AG10803 (cell line): Measurements from ENCODE around the gene MAP1S.

Source experiments
- DNase-seq: peaks from one replicate; pipeline ENCODE4 v3.0.0; 2010; ENCODE audit warnings: low read depth
- H3K4me3 ChIP-seq: 2 replicates; pipeline ENCODE4 v1.5.1; 2011; ENCODE audit warnings: mild to moderate bottlenecking, low read length, control low read depth
- CTCF ChIP-seq: conservative IDR thresholded peaks from 2 replicates; pipeline ENCODE4 v1.5.1; 2011; ENCODE audit warnings: mild to moderate bottlenecking, low read length, control low read depth, inconsistent platforms

Gene MAP1S

DNA sequence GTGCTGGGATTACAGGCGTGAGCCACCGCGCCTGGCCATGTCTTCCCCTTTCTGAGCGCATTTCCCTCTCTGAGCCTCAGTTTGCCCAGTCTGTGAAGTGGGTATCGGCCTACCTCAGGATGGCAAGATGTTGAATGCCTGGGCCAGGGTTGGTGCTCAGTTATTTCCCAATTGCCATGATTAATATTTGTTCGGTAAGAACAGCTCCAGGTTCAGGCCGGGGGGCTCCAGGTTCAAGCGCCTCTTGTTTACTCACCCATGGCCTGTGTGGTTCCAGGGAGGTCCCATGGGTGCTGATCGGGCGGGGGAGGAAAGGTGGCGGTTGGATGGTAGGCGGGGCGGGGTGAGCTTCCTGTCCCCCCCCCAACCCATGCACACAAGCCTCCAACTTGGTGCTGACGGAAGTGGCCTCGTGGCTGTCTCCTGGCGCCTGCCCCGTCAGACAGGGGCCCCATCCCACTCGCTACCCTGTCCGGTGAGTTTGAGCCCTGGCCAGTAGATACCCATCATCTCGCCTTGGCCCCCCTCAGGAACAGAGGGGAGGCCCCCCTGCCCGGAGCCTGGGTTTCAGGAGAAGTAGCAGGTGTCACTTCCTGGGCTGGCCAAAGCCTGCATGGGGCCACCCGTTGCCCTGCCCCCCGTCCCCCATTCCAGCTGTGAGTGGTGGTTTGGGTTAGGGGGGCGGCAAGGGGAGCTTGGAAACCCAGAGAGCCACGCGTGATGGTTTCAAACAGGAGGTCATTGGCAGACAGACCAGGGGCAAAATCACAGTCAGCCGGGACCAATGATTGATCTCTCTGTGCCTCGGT lies 32.0 kb downstream of the MAP1S start, which contains the start of gene FCHO1:
Gene FCHO1 (plus strand): TSS at position 375 of the 809 bp plus-strand sequence. CDS start 3,688 bp downstream, outside the sequence.
- no peak within 1 kb of the TSS for H3K4me3 ChIP-seq
- no peak for TF ChIP-seq CTCF
- DNase-seq = no peak

GRCh38 chr19:17751912-17752273 lies 32.6 kb downstream of the MAP1S start:
- no peak for DNase-seq
- H3K4me3 ChIP-seq = no peak overlapping the region
- no peak for TF ChIP-seq CTCF

DNA sequence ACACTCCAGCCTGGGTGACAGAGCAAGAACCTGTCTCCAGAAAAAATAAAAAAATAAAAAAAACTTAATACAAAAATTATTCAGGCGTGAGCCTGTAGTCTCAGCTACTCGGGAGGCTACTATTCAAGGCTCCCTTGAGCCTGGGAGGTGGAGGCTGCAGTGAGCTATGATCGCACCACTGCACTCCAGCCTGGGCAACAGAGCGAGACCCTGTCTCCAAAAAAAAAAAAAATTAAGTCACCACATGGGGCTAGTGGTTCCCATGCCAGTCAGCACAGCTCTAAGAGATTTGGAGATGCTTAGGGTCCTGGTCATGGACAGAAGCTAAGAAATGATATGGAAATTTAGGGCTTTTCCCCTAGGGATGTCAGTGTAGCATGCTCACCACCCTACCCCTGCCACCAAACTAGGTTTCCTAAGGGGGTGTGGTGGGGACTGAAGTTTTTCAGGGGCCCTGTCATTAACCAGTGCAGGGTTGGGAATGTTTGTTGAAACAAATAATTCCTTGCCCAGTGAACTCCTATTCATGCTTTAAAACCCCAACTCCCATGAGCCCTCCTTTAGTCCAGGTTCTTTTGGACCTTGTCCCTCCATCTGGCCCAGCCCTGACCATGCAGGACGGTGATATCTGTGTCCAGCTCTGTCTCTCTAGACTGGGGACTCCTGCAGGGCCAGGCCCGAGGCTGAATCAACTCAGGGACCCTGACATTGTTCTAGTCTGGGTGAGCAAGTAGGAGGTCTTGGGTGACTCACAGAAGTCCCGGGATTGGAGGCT lies 33.8 kb downstream of the MAP1S start:
- no peak for TF ChIP-seq CTCF
- DNase-seq = no peak
- no peak overlapping the region for H3K4me3 ChIP-seq

- H3K4me3 ChIP-seq = no peak overlapping the region
- TF ChIP-seq CTCF = no peak
- DNase-seq = no peak
These were observed 34.7 kb downstream of the MAP1S start for GRCh38 chr19:17753976-17754375.

GRCh38 chr19:17754634-17755442 lies 35.6 kb downstream of the MAP1S start:
- H3K4me3 ChIP-seq = no peak overlapping the region
- no peak for DNase-seq
- TF ChIP-seq CTCF = no peak

DNA sequence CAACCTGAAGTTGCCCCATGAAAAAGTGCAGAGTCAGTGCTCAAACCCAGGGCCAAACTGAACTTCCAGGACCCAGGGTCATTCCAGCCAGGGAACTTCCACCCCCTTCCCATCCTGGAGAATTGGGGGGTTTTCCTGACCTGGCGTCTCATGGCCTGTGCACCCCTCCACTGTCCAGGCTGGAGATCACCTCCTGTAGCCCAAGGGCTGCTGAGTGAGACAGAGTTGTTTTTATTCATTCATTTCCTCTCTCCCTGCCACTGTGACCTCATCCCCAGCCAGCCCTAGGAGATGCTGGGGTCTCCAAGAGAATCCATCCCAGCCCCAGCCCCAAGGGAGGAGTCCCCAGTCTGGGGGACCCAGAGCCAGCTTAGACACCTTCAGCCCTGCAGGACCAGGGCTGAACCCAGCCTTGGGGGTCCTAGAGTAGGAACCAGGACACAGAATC lies 36.2 kb downstream of the MAP1S start:
- no peak for DNase-seq
- TF ChIP-seq CTCF = no peak
- H3K4me3 ChIP-seq = no peak overlapping the region
